ENCODE results near the gene TRIM24. TPM values are rescaled to one million over a fixed set of nuclear protein-coding genes. Genes with fewer than 3 reads are reported as not detected.
"Not testable (repeated sequence)": the region's sequence is repeated elsewhere in the genome, so short reads cannot be mapped to it uniquely, and the experiment has no call there.

TRIM24 gene
- total RNA-seq, 8 experiments from 2014 or later = 6.7 to 51.4 (median 28.0) TPM

GRCh38 chr7:138436388-138436787 lies 23.7 kb upstream of the TRIM24 start:
- Histone ChIP-seq H3K4me1 (replicated peaks in 1 of 2) (peaks cover 0 to 2% of the 10 kb centered on the region in 2 donors), H3K4me3 (no peak overlapping the region), H3K27ac (no peak overlapping the region)
- in situ Hi-C loops (cut with MboI; ENCODE audit: low pct_unique_long_range_greater_than_20kb in 2 of 9, low sequenced_read_pairs in 9 of 9, unreplicated experiment in 9 of 9) = no loop called here
- ATAC-seq (replicated peaks in 6 of 8) = no peak
- 0 to 100% (median 21%) methylated on average over 1 to 2 of the region's 2 CpGs; no CpG with 5 or more reads in 5 of the 10 experiments for WGBS, 10 experiments

- 40 to 100% (median 88%) methylated on average over 1 to 8 of the region's 17 CpGs; no CpG with 5 or more reads in 2 of the 10 experiments for WGBS, 10 experiments
- Histone ChIP-seq H3K27ac (no peak overlapping the region), H3K4me3 (no peak overlapping the region), H3K4me1 (replicated peaks in 1 of 2) (peaks cover 0 to 2% of the 10 kb centered on the region in 2 donors)
- ATAC-seq (replicated peaks in 6 of 8) = no peak
- in situ Hi-C loops (cut with MboI; ENCODE audit: low pct_unique_long_range_greater_than_20kb in 2 of 9, low sequenced_read_pairs in 9 of 9, unreplicated experiment in 9 of 9) = no loop called here
Observed at GRCh38 chr7:138440460-138440859, 19.6 kb upstream of the TRIM24 start.

- 51 to 100% (median 89%) methylated on average over 2 to 3 of the region's 3 CpGs; no CpG with 5 or more reads in 1 of the 10 experiments for WGBS, 10 experiments
- ATAC-seq (replicated peaks in 6 of 8) = no peak
- in situ Hi-C loops (cut with MboI; ENCODE audit: low pct_unique_long_range_greater_than_20kb in 2 of 9, low sequenced_read_pairs in 9 of 9, unreplicated experiment in 9 of 9) = no loop called here
Observed at GRCh38 chr7:138442822-138443221, 17.2 kb upstream of the TRIM24 start.

GRCh38 chr7:138449580-138449979 lies 10.5 kb upstream of the TRIM24 start:
- H3K4me1 ChIP-seq (replicated peaks in 1 of 2) = no peaks in the 10 kb centered on the region
- WGBS, 10 experiments = 42 to 100% (median 89%) methylated on average over 2 to 5 of the region's 6 CpGs; no CpG with 5 or more reads in 2 of the 10 experiments
- no peak overlapping the region for H3K27ac ChIP-seq
- no peak overlapping the region for H3K4me3 ChIP-seq
- in situ Hi-C loops (cut with MboI; ENCODE audit: low pct_unique_long_range_greater_than_20kb in 2 of 9, low sequenced_read_pairs in 9 of 9, unreplicated experiment in 9 of 9) = no loop called here
- ATAC-seq (replicated peaks in 6 of 8) = peak in 1 of 8 experiments; percentile 26

More at GRCh38 chr7:138442822-138443221, 17.2 kb upstream of the TRIM24 start:
- Histone ChIP-seq H3K4me1 (replicated peaks in 1 of 2) (peaks cover 0 to 2% of the 10 kb centered on the region in 2 donors), H3K27ac (no peak overlapping the region), H3K4me3 (no peak overlapping the region)

GRCh38 chr7:138455609-138456008 lies 4.5 kb upstream of the TRIM24 start:
- no peak for ATAC-seq (replicated peaks in 6 of 8)
- WGBS, 10 experiments = 0 to 86% (median 38%) methylated on average over 1 to 2 of the region's 3 CpGs; no CpG with 5 or more reads in 5 of the 10 experiments
- in situ Hi-C loops (cut with MboI; ENCODE audit: low pct_unique_long_range_greater_than_20kb in 2 of 9, low sequenced_read_pairs in 9 of 9, unreplicated experiment in 9 of 9) = loop anchor here in 1 of 9 experiments (25.0 kb wide), 1 partner anchor 268 kb away; no protein-coding TSS in a partner anchor

GRCh38 chr7:138456220-138456619 lies 3.8 kb upstream of the TRIM24 start:
- H3K27ac ChIP-seq = no peak overlapping the region
- no peak for ATAC-seq (replicated peaks in 6 of 8)
- in situ Hi-C loops (cut with MboI; ENCODE audit: low pct_unique_long_range_greater_than_20kb in 2 of 9, low sequenced_read_pairs in 9 of 9, unreplicated experiment in 9 of 9) = loop anchor here in 1 of 9 experiments (25.0 kb wide), 1 partner anchor 269 kb away; no protein-coding TSS in a partner anchor
- WGBS, 10 experiments = 40 to 100% (median 96%) methylated on average over 1 to 4 of the region's 4 CpGs; no CpG with 5 or more reads in 5 of the 10 experiments
- no peak overlapping the region for H3K4me3 ChIP-seq
- peaks cover 0 to 5% of the 10 kb centered on the region in 2 donors for H3K4me1 ChIP-seq (replicated peaks in 1 of 2)

More at GRCh38 chr7:138455609-138456008, 4.5 kb upstream of the TRIM24 start:
- Histone ChIP-seq H3K4me1 (replicated peaks in 1 of 2) (peaks cover 0 to 5% of the 10 kb centered on the region in 2 donors), H3K27ac (no peak overlapping the region), H3K4me3 (no peak overlapping the region)

GRCh38 chr7:138458576-138459412 lies 1.3 kb upstream of the TRIM24 start:
- H3K4me1 ChIP-seq (replicated peaks in 1 of 2) = peaks cover 3 to 5% of the 10 kb centered on the region in 2 donors
- 22 to 80% (median 49%) methylated on average over 3 to 18 of the region's 18 CpGs; no CpG with 5 or more reads in 1 of the 10 experiments for WGBS, 10 experiments
- peak overlapping the region in 1 of 5 donors; percentile 42 for H3K4me3 ChIP-seq
- ATAC-seq (replicated peaks in 6 of 8) = no peak
- H3K27ac ChIP-seq = no peak overlapping the region
- in situ Hi-C loops (cut with MboI; ENCODE audit: low pct_unique_long_range_greater_than_20kb in 2 of 9, low sequenced_read_pairs in 9 of 9, unreplicated experiment in 9 of 9) = loop anchor here in 1 of 9 experiments (25.0 kb wide), 1 partner anchor 271 kb away; no protein-coding TSS in a partner anchor

GRCh38 chr7:138459413-138460175 lies 465 bp upstream of the TRIM24 start:
- H3K4me3 ChIP-seq = peak overlapping the region; percentile 75 to 95 (median 85)
- WGBS, 10 experiments = 0 to 17% (median 3%) methylated on average over 1 to 10 of the region's 31 CpGs; no CpG with 5 or more reads in 1 of the 10 experiments
- H3K27ac ChIP-seq = no peak overlapping the region
- ATAC-seq (replicated peaks in 6 of 8) = peak; percentile 84 to 88 (median 87)
- H3K4me1 ChIP-seq (replicated peaks in 1 of 2) = peaks cover 3 to 8% of the 10 kb centered on the region in 2 donors
- in situ Hi-C loops (cut with MboI; ENCODE audit: low pct_unique_long_range_greater_than_20kb in 2 of 9, low sequenced_read_pairs in 9 of 9, unreplicated experiment in 9 of 9) = loop anchor here in 1 of 9 experiments (25.0 kb wide), 1 partner anchor 272 kb away; no protein-coding TSS in a partner anchor

GRCh38 chr7:138460649-138461607 lies 869 bp downstream of the TRIM24 start:
- Histone ChIP-seq H3K27ac (peak overlapping the region; percentile 90 to 94), H3K4me3 (peak overlapping the region; percentile 75 to 95 (median 85)), H3K4me1 (replicated peaks in 1 of 2) (peaks cover 8% of the 10 kb centered on the region in 2 donors)
- in situ Hi-C loops (cut with MboI; ENCODE audit: low pct_unique_long_range_greater_than_20kb in 2 of 9, low sequenced_read_pairs in 9 of 9, unreplicated experiment in 9 of 9) = loop anchor here in 1 of 9 experiments (25.0 kb wide), 1 partner anchor 274 kb away; no protein-coding TSS in a partner anchor
- WGBS, 10 experiments = 0 to 7% (median 0%) methylated on average over 2 to 8 of the region's 84 CpGs; no CpG with 5 or more reads in 1 of the 10 experiments
- peak; percentile 7 to 47 (median 42) for ATAC-seq (replicated peaks in 6 of 8)

GRCh38 chr7:138463291-138463618 lies 3.2 kb downstream of the TRIM24 start:
- not testable (repeated sequence) for H3K27ac ChIP-seq; H3K4me3 ChIP-seq; H3K4me1 ChIP-seq (replicated peaks in 1 of 2); ATAC-seq (replicated peaks in 6 of 8)
- in situ Hi-C loops (cut with MboI; ENCODE audit: low pct_unique_long_range_greater_than_20kb in 2 of 9, low sequenced_read_pairs in 9 of 9, unreplicated experiment in 9 of 9) = loop anchor here in 1 of 9 experiments (25.0 kb wide), 1 partner anchor 276 kb away; no protein-coding TSS in a partner anchor
- WGBS, 10 experiments = 71 to 100% (median 94%) methylated on average over 1 to 6 of the region's 6 CpGs; no CpG with 5 or more reads in 1 of the 10 experiments

GRCh38 chr7:138465046-138465445 lies 5.0 kb downstream of the TRIM24 start:
- in situ Hi-C loops (cut with MboI; ENCODE audit: low pct_unique_long_range_greater_than_20kb in 2 of 9, low sequenced_read_pairs in 9 of 9, unreplicated experiment in 9 of 9) = loop anchor here in 1 of 9 experiments (25.0 kb wide), 1 partner anchor 278 kb away; no protein-coding TSS in a partner anchor
- H3K4me1 ChIP-seq (replicated peaks in 1 of 2) = peaks cover 3 to 8% of the 10 kb centered on the region in 2 donors

More at GRCh38 chr7:138465046-138465445, 5.0 kb downstream of the TRIM24 start:
- WGBS, 10 experiments = 72 to 100% (median 96%) methylated on average over 2 to 3 of the region's 3 CpGs; no CpG with 5 or more reads in 1 of the 10 experiments
- no peak for ATAC-seq (replicated peaks in 6 of 8)
- Histone ChIP-seq H3K4me3 (no peak overlapping the region), H3K27ac (no peak overlapping the region)
